Left renal pelvis (tissue), 4 donors: Measurements from ENCODE around the gene OLIG1. TPM values are rescaled to one million over a fixed set of nuclear protein-coding genes. Genes with fewer than 3 reads are reported as not detected.

Experiments
- DNase-seq, 4 donors: peaks; one replicate each; pipeline ENCODE4 v3.0.0-alpha.2; 2013; ENCODE audit warnings: low read depth in 4 of 4, low spot score in 3 of 4
- polyA plus RNA-seq, 4 donors: library from polyadenylated mRNA; unstranded; fragments of 120-200 nt; gene quantifications; one replicate each; pipeline ENCODE4 v1.2.1, GENCODE V29; 2013; ENCODE audit not compliant: insufficient read length in 4 of 4

OLIG1 gene
- polyA plus RNA-seq, result under 1 TPM in 2 of 4 donors, not detected in 2; 0.16 to 0.31 TPM

GRCh38 chr21:33069994-33070743 is at the start of gene OLIG1:
OLIG1 (plus strand) TSS chr21:33070141; CDS start chr21:33070247, 106 bp downstream.
- DNase-seq, result no peak

GRCh38 chr21:33020558-33021100 is 49.3 kb upstream of the OLIG1 start:
- DNase-seq, result no peak

- no peak for DNase-seq
These were observed 48.8 kb upstream of the OLIG1 start for GRCh38 chr21:33021150-33021549.

- no peak for DNase-seq
These were observed 48.3 kb upstream of the OLIG1 start for GRCh38 chr21:33021667-33022066.

GRCh38 chr21:33022489-33022827 is 47.5 kb upstream of the OLIG1 start:
- no peak for DNase-seq

GRCh38 chr21:33022828-33023573 is 46.9 kb upstream of the OLIG1 start:
- DNase-seq, result no peak

GRCh38 chr21:33023574-33024200 is 46.3 kb upstream of the OLIG1 start:
- no peak for DNase-seq

- DNase-seq, result no peak
These were observed 45.5 kb upstream of the OLIG1 start for GRCh38 chr21:33024201-33025103.

GRCh38 chr21:33025106-33025488 is 44.8 kb upstream of the OLIG1 start:
- DNase-seq, result no peak

- DNase-seq, result no peak
These were observed 44.2 kb upstream of the OLIG1 start, which contains the start of gene OLIG2 for GRCh38 chr21:33025489-33026442. OLIG2 (plus strand) TSS chr21:33025935; CDS start chr21:33026863, 928 bp downstream.

GRCh38 chr21:33026443-33026858 is 43.5 kb upstream of the OLIG1 start:
- DNase-seq, result no peak

- no peak for DNase-seq
These were observed 43.0 kb upstream of the OLIG1 start for GRCh38 chr21:33026878-33027400.

- no peak for DNase-seq
These were observed 42.3 kb upstream of the OLIG1 start for GRCh38 chr21:33027401-33028286.

- no peak for DNase-seq
These were observed 41.7 kb upstream of the OLIG1 start for GRCh38 chr21:33028287-33028670.

GRCh38 chr21:33028773-33029384 is 41.1 kb upstream of the OLIG1 start:
- no peak for DNase-seq

- no peak for DNase-seq
These were observed 40.5 kb upstream of the OLIG1 start for GRCh38 chr21:33029385-33029921.

- no peak for DNase-seq
These were observed 39.9 kb upstream of the OLIG1 start for GRCh38 chr21:33029975-33030461.
